HG03342 (cell line): ENCODE measurements around the gene GXYLT1.
A peak's percentile ranks its signal among the peaks of the same experiment; 100 is the strongest.
"Not testable (repeated sequence)": the region's sequence is repeated elsewhere in the genome, so short reads cannot be mapped to it uniquely, and the experiment has no call there.

Source experiments
- ATAC-seq: cut with Tn5 transposase; IDR thresholded peaks from one replicate; pipeline ENCODE4 v1.9.1; 2021; ENCODE audit warnings: mild to moderate bottlenecking, moderate library complexity; ENCODE audit not compliant: unreplicated experiment

GXYLT1 gene

DNA sequence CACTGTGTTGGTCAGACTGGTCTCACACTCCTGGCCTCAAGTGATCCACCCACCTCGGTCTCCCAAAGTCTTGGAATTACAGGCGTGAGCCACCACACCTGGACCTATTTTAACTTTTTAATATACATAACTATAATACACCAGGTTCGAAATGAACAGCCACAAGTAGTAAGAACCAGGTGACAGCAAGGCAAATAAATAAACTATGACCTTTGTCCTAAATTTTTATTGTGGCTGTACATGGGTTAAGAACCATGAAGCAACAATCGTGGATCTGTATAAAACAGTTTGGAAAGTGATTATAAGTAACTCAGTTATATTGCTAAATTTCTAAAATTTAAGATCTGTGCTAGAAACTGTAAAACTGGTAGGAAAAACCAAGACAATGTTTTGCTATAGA, 41.5 kb downstream of the GXYLT1 start:
- ATAC-seq = no peak

DNA sequence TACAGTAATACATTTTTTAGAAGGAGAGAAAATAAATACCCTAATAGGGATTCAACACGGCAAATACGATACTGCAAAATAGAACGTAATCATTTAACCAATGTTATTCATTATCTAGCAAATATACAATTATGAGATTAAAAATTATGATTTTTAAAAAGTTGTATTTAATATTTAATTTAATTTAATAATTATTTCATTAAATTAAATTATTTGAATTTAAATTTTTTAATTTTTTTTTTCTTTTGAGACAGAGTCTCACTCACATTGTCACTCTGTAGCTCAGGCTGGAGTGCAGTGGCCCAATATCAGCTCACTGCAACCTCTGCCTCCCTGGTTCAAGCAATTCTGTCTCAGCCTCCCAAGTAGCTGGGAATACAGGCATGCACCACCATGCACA, 42.0 kb downstream of the GXYLT1 start:
- ATAC-seq = no peak

GRCh38 chr12:42099433-42099832, 45.2 kb downstream of the GXYLT1 start:
- ATAC-seq = no peak

DNA sequence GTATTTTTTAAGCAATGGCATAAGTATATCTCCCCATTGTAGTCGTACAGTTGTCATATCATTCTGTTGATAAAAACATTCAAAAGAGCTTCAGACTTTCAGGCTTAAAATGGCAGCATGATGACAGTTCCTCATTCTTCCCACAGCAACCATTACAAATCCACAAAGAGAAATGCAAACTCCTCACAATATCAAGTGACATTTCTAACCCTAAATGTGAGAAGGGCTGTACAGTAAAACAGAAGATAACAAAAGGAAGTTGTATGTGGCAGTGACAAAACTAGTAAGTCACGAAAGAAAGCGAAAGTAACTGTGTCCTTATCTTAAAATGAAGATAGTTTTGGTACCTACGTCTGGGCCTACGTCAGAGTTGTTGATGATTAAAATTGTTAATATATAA, 46.7 kb downstream of the GXYLT1 start:
- ATAC-seq = peak; percentile 95

DNA sequence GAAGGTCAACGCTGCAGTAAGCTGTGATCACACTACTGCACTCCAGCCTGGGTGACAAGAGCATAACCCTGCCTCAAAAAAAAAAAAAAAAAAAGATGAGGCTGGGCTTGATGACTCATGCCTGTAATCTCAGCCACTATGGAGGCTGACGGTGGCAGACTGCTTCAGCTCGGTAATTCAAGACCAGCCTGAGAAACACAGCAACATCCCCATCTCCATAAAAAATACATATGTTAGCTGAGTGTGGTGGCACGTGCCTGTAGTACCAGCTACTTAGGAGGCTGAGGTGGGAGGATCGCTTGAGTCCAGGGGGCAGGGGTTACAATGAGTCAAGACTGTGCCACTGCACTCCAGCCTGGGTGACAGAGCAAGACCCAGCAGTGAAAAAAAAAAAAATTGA, 50.4 kb downstream of the GXYLT1 start:
- no peak for ATAC-seq

- ATAC-seq = no peak
Observed at GRCh38 chr12:42091769-42092168, 52.9 kb downstream of the GXYLT1 start.

DNA sequence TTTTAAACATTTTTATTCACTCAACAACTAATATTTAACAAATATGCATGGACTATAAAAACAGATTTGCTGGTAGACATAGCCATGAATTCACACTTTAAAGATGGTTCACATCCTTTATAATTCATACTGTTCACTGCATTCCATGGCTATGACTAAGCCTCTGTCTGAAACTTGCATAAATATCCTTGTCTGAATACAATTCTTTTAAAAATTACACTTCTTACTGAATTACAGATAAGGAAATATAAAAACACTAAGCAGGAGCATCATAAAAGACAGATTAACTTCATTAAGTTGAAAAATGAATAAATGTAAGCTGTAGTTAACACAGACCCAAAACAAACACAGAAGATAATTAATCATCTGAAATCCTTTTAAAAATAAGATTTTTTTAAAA, 53.8 kb downstream of the GXYLT1 start:
- ATAC-seq = no peak

DNA sequence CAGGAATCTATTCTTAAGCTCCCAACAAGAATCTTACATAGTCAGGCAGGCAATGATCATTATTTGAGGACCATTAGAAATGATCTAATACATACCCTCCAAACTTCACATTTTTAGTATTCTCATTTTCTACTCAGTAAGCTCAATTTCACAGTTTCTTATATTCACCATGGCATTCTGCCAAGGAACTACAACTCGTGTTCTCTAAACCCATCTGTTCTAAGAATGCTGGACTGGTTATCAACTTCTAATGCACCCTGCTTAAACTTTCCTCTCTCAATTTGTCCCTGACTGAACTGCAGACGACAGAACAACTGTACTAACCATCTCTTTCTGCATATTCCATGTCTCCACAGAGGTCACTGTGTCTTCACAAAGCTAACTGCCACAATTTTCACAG, 58.6 kb downstream of the GXYLT1 start:
- ATAC-seq = no peak

GRCh38 chr12:42085594-42085993, 59.1 kb downstream of the GXYLT1 start:
- no peak for ATAC-seq

DNA sequence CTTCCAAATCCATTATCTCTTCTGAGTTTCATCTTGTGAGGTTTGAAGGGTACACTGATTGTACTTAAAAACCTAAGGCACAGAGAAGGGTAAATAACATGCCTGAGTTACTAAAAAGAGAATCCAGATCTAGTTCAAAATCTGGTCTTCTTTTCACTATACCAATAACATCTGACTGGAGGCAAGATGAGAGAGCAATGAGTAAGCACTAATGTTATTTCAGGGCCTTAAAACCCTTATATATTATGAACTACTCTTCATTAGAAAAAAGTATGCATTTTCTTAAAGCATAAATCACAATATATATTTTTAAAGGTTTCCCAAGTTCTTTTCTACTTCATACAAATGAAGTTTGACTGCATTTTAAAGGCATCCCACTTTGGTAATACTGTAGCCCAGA, 60.2 kb downstream of the GXYLT1 start:
- ATAC-seq = no peak

- no peak for ATAC-seq
Observed at GRCh38 chr12:42076976-42077375, 67.7 kb downstream of the GXYLT1 start.

- ATAC-seq = no peak
Observed at GRCh38 chr12:42070036-42070435, 74.6 kb downstream of the GXYLT1 start.

- ATAC-seq = no peak
Observed at GRCh38 chr12:42059127-42059526, 85.5 kb downstream of the GXYLT1 start.

GRCh38 chr12:42056130-42056529, 88.5 kb downstream of the GXYLT1 start:
- peak; percentile 95 for ATAC-seq

DNA sequence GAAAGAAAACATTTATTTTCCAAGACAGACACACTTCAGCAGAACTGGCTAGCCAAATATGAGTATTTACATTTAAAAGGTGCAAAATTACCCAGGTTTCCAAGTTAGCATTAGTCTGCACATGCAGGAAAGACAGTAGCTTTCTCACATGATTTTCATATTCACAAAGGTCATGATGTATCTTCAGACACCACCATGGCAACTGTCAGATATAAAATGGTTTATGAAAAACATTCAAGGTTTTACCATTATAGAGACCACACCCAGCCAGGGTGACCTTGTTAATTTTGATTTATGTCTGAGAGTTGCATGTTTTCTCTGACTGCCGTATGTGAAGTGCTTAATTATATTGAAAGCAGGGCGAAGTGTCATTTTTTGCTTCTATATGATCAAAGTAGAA, 91.2 kb downstream of the GXYLT1 start:
- no peak for ATAC-seq

- ATAC-seq = not testable (repeated sequence)
Observed at GRCh38 chr12:42048980-42049379, 95.7 kb downstream of the GXYLT1 start.

DNA sequence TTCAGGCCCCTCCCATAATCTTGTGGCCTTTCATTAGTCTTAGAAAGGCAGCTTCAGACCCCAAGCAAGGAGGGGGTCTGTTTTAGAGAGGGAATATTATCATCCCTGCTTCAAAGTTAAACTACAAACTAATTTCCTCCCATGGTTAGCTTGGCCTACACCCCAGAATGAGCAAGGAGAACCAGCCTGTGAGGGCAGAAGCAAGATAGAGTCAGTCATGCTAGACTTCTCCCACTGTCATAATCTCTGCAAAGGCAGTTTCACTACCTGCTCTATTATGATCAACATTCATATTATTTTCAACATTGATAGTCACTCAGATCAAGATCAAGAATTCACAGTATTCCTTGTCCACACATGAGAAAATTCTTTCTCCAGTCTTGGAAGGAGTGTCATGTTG, 105.1 kb downstream of the GXYLT1 start:
- ATAC-seq = no peak

DNA sequence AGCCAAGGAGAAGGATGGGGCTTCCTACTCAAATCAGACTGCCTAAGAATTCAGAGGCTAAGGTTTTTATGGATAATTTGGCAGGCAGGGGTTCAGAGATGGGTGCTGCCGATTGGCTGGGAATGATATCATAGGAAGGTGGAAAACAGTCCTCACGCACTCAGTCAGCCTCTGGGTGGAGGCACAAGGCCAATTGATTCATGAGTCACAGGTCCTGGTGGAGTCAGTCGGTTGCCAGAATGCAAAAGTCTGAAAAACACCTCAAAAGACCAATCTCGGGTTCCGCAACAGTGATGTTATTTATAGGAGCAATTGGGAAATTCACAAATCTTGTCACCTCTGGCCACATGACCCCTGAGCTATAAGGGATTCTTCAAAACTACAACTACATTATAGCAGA, 105.5 kb downstream of the GXYLT1 start:
- no peak for ATAC-seq

GRCh38 chr12:42031847-42032564, 112.7 kb downstream of the GXYLT1 start:
- no peak for ATAC-seq
